Nephron (organoid): ENCODE measurements around the gene JAML.
A peak's percentile ranks its signal among the peaks of the same experiment; 100 is the strongest.

Experiments used
- H3K27ac Mint-ChIP-seq, 3 experiments: 2 replicates each; pipeline ENCODE4 v1.8.0; 2020; ENCODE audit warnings: mixed read lengths in 3 of 3, mild to moderate bottlenecking in 2 of 3, moderate library complexity in 1 of 3
- H3K27me3 Mint-ChIP-seq: 2 replicates; pipeline ENCODE4 v1.8.0; 2021; ENCODE audit warnings: low read depth, mild to moderate bottlenecking, moderate library complexity, mixed read lengths
- H3K36me3 Mint-ChIP-seq: 2 replicates; pipeline ENCODE4 v1.8.0; 2020; ENCODE audit warnings: low read depth, mixed read lengths
- H3K4me1 Mint-ChIP-seq: 2 replicates; pipeline ENCODE4 v1.8.0; 2020; ENCODE audit warnings: mixed read lengths
- H3K4me3 Mint-ChIP-seq, 3 experiments: 2 replicates each; pipeline ENCODE4 v1.8.0; 2020; ENCODE audit warnings: mild to moderate bottlenecking in 3 of 3, mixed read lengths in 3 of 3, moderate library complexity in 2 of 3
- H3K9me3 Mint-ChIP-seq: 2 replicates; pipeline ENCODE4 v1.8.0; 2020; ENCODE audit warnings: mixed read lengths
- CTCF ChIP-seq, 3 experiments: fragments of 200-600 bp; sonication (generic); IDR thresholded peaks; one replicate each; pipeline ENCODE4 v1.5.0; 2021; ENCODE audit warnings: antibody characterized with exemption in 3 of 3; ENCODE audit not compliant: unreplicated experiment in 3 of 3

JAML gene

DNA sequence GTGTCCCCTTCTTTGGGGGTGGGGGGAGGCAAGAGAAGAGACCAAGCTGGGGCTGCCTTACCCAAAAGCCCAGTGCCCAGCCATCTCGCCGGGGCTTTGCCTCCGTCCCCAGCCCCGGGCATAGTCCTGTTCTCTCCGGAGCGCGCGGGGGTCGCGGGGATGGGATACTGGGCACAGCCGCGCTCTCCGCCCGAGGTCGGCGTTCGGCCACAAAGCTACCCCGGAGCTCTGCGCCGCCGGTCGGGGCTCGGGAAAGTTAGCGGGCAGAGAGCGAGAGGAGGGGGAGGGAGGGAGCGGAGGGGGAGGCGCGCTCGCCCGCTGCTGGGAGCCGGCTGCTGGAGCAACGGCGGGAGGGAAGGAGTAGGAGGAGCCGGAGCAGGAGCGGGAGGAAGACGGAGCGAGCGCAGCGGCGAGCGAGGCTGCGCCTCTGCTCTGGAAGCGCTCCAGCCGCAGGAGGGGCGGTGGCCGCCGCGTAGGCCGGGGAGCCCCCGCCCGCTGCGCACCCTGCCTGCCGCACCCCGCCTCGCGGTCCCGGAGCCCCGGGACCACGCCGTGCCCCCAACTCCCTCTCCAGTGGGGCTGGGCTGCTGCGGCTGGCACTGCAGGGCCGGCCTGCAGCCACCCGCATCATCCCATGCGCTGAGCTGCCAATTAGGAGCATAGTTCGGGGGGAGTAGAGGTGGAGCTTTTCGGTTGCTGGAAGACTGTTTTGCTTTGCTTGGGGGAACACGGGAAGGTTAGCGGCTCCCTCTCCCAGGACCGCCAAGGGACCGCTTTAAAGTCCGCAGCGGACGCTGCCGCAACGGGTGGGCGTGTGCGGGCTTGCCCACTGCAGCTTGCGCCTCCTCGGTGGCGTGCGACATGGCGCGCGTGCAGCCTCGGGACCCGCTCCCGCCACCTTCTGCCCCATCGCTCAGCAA is 72.0 kb downstream of the JAML start, which contains the start of gene SCN4B:
Gene SCN4B, minus strand, starts transcription at position 272 of the 920 bp plus-strand sequence. Its CDS starts 150 bp downstream, at position 122.
- Mint-ChIP-seq H3K9me3 (no peaks in the 10 kb centered on the region), H3K36me3 (no peaks in the 10 kb centered on the region), H3K4me3 (peak within 1 kb of the TSS; percentile 82 to 84 (median 82)), H3K4me1 (peaks cover 30% of the 10 kb centered on the region), H3K27ac (no peak within 1 kb of the TSS), H3K27me3 (peaks cover 97% of the 10 kb centered on the region)
- TF ChIP-seq CTCF (IDR thresholded peaks at IDR 0.05; ENCODE audit: unreplicated experiment in 3 of 3), result no peak

DNA sequence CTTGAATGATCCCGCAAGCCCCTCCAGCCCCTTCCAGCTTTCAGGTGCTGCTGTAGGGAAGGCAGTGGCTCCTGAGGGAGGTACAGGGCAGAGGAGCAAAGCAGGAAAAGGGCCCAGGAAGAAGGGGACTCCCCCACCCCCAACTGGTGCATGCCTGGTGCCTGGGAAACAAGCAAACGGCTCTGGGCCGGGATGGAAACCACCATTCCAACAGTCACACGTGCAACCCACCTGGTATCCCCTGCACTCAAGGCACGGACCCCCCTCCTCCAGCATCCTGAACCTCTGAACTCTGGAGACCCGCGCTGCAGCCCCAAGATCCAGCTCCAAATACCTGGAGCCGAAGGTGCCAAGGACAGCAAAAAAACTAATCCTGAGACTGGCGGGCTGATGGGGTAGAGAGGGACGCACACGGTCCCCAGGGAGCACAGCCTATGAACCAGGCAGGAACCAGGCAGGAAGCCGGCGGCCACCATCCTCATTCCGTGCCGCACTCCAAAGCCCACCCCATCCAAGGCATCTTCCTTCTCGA is 72.7 kb downstream of the JAML start:
- no peak for TF ChIP-seq CTCF (IDR thresholded peaks at IDR 0.05; ENCODE audit: unreplicated experiment in 3 of 3)
- no peak overlapping the region for H3K27ac Mint-ChIP-seq
- H3K27me3 Mint-ChIP-seq, result peaks cover 96% of the 10 kb centered on the region
- H3K4me1 Mint-ChIP-seq, result peaks cover 34% of the 10 kb centered on the region
- no peaks in the 10 kb centered on the region for H3K9me3 Mint-ChIP-seq
- H3K4me3 Mint-ChIP-seq, result peak overlapping the region; percentile 80 to 84 (median 82)
- H3K36me3 Mint-ChIP-seq, result no peaks in the 10 kb centered on the region

DNA sequence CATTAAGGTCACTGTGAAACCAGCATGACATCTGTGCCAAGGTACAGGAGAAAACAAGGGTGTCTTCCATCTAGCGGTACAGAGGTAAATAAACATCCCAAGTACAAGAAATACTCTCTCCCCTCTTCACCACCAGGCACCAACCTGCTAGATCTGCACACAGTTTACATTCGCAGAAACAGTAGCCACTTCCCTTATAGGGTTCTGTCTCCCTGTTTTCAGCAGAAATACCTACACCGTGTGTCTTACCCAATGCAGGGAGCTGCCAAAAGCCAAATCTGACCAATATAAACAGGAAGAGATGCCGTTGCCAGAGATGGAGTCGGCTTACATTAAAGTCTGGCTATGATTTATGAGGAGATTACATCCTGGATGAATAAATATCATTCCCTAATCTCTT is 73.4 kb downstream of the JAML start:
- Mint-ChIP-seq H3K4me3 (peak overlapping the region; percentile 80 to 84 (median 82)), H3K27me3 (peaks cover 91% of the 10 kb centered on the region), H3K9me3 (no peaks in the 10 kb centered on the region), H3K4me1 (peaks cover 29% of the 10 kb centered on the region), H3K36me3 (no peaks in the 10 kb centered on the region), H3K27ac (peak overlapping the region in 1 of 3 experiments; percentile 52)
- no peak for TF ChIP-seq CTCF (IDR thresholded peaks at IDR 0.05; ENCODE audit: unreplicated experiment in 3 of 3)

GRCh38 chr11:118149493-118149892 is 75.3 kb downstream of the JAML start:
- no peaks in the 10 kb centered on the region for H3K36me3 Mint-ChIP-seq
- peaks cover 30% of the 10 kb centered on the region for H3K4me1 Mint-ChIP-seq
- H3K9me3 Mint-ChIP-seq, result no peaks in the 10 kb centered on the region
- H3K27me3 Mint-ChIP-seq, result peaks cover 84% of the 10 kb centered on the region
- no peak for TF ChIP-seq CTCF (IDR thresholded peaks at IDR 0.05; ENCODE audit: unreplicated experiment in 3 of 3)
- H3K27ac Mint-ChIP-seq, result peak overlapping the region in 1 of 3 experiments; percentile 1
- H3K4me3 Mint-ChIP-seq, result no peak overlapping the region

DNA sequence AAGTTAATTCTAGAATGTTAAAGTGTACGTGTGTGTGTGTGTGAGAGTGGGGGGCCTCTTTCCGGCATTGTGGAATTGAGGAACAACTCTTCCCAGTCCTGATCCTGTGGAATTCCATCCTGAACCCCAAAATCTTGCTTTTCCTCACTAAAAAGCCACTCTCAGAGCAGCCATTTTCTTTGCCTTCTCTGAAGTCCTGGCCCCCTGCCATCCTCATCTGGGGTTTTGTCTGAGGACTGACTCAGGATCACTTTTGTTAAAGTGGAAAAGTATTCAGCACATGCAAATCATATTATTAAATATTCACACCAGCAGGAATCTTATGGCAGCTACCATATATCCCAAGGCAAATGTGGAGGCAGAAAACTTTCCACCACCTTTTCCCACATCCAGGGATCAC is 76.0 kb downstream of the JAML start:
- peaks cover 35% of the 10 kb centered on the region for H3K4me1 Mint-ChIP-seq
- peak overlapping the region; percentile 9 to 94 (median 30) for H3K27ac Mint-ChIP-seq
- no peaks in the 10 kb centered on the region for H3K9me3 Mint-ChIP-seq
- H3K4me3 Mint-ChIP-seq, result peak overlapping the region in 2 of 3 experiments; percentile 36 to 41
- no peak for TF ChIP-seq CTCF (IDR thresholded peaks at IDR 0.05; ENCODE audit: unreplicated experiment in 3 of 3)
- H3K36me3 Mint-ChIP-seq, result no peaks in the 10 kb centered on the region
- peaks cover 84% of the 10 kb centered on the region for H3K27me3 Mint-ChIP-seq
